T-helper 2 cell treated with Interferon-gamma antibody and Interleukin-4, amounts not matched to agents 5 μg/mL and 100 μg/mL, for 36 hours (primary cell): Measurements from ENCODE around the gene TMBIM4.
A peak's percentile ranks its signal among the peaks of the same experiment; 100 is the strongest.
"Not testable (repeated sequence)": the region's sequence is repeated elsewhere in the genome, so short reads cannot be mapped to it uniquely, and the experiment has no call there.

Experiments used
- DNase-seq: peaks from one replicate; pipeline ENCODE4 v3.0.0; 2021; ENCODE audit warnings: low spot score
- H3K27ac Mint-ChIP-seq: one replicate; pipeline ENCODE4 v1.8.0; 2021; ENCODE audit warnings: mild to moderate bottlenecking, mixed read lengths
- H3K27me3 Mint-ChIP-seq: one replicate; pipeline ENCODE4 v1.8.0; 2021; ENCODE audit warnings: low read depth, mixed read lengths
- H3K36me3 Mint-ChIP-seq: one replicate; pipeline ENCODE4 v1.8.0; 2021; ENCODE audit warnings: low read depth, mixed read lengths
- H3K4me1 Mint-ChIP-seq: one replicate; pipeline ENCODE4 v1.8.0; 2021; ENCODE audit warnings: low read depth, mixed read lengths
- H3K4me3 Mint-ChIP-seq: one replicate; pipeline ENCODE4 v1.8.0; 2022; ENCODE audit warnings: mild to moderate bottlenecking, moderate library complexity, mixed read lengths
- H3K9me3 Mint-ChIP-seq: one replicate; pipeline ENCODE4 v1.8.0; 2021; ENCODE audit warnings: mixed read lengths

Gene TMBIM4

GRCh38 chr12:66191547-66192126 lies 21.8 kb upstream of the TMBIM4 start:
- Mint-ChIP-seq H3K4me3 (no peak overlapping the region), H3K9me3 (no peaks in the 10 kb centered on the region), H3K27ac (no peak overlapping the region), H3K4me1 (no peaks in the 10 kb centered on the region), H3K36me3 (no peaks in the 10 kb centered on the region), H3K27me3 (peaks cover 34% of the 10 kb centered on the region)
- no peak for DNase-seq

DNA sequence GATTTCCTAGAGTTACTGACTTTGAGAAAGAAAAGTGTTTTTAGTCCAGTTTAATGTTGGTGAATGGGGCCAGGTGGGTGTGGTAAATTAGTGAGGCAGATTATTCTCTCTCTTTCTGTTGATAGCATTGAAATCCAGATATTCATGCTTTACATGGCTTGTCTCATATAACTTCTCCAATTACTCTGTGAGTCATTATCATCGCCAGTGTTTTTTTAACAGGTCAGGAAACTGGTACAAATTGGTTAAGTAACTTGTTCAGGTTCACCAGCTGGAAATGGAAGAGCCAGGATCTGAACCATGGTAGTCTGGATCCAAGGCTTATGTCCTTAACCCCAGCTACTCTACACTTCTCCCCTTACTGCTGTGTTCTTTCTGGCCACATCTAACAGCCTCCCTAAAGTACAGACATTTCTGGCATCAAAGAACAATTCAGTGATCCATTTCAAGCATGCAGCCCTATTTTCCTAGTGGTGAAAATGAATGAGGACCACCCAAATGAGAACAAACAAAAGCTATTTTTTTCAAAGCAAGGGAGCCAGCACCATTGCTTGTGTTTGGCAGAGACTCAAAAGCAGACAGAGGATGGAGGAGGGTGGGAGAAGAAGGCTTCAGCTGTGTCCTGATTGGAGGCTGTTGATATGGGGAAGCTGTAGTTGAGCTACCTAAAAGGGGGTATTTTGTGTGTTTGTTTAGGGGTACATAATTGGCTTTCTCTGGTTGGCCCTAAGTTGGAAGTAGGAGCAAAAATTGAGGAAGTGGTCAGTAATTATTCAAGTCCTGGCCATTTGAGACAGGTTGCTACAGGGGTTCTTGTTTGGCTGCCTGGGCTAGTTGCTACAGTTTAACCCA lies 20.9 kb upstream of the TMBIM4 start:
- no peak overlapping the region for H3K4me3 Mint-ChIP-seq
- DNase-seq: no peak
- peaks cover 35% of the 10 kb centered on the region for H3K27me3 Mint-ChIP-seq
- no peak overlapping the region for H3K27ac Mint-ChIP-seq
- no peaks in the 10 kb centered on the region for H3K9me3 Mint-ChIP-seq
- no peaks in the 10 kb centered on the region for H3K4me1 Mint-ChIP-seq
- H3K36me3 Mint-ChIP-seq: no peaks in the 10 kb centered on the region

- peaks cover 37% of the 10 kb centered on the region for H3K27me3 Mint-ChIP-seq
- no peak overlapping the region for H3K27ac Mint-ChIP-seq
- peak overlapping the region; percentile 3 for H3K4me3 Mint-ChIP-seq
- no peak for DNase-seq
- no peaks in the 10 kb centered on the region for H3K36me3 Mint-ChIP-seq
- H3K9me3 Mint-ChIP-seq: peaks cover under 1% of the 10 kb centered on the region
- no peaks in the 10 kb centered on the region for H3K4me1 Mint-ChIP-seq
Observed at GRCh38 chr12:66189889-66190288, 20.1 kb upstream of the TMBIM4 start.

- no peak for DNase-seq
Observed at GRCh38 chr12:66189486-66189843, 19.7 kb upstream of the TMBIM4 start.

GRCh38 chr12:66188584-66189485 lies 19.0 kb upstream of the TMBIM4 start, which contains the start of gene IRAK3:
TSS of gene IRAK3 (plus strand) at chr12:66189214. CDS start at chr12:66189300, 86 bp downstream.
- Mint-ChIP-seq H3K9me3 (peaks cover 7% of the 10 kb centered on the region), H3K27ac (peak within 1 kb of the TSS; percentile 16), H3K4me3 (peak within 1 kb of the TSS; percentile 79), H3K27me3 (peaks cover 45% of the 10 kb centered on the region), H3K4me1 (no peaks in the 10 kb centered on the region), H3K36me3 (peaks cover 3% of the 10 kb centered on the region)
- peak; percentile 32 for DNase-seq

More at GRCh38 chr12:66189486-66189843, 19.7 kb upstream of the TMBIM4 start:
- H3K4me3 Mint-ChIP-seq: peak overlapping the region; percentile 53
- H3K27ac Mint-ChIP-seq: no peak overlapping the region
- H3K27me3 Mint-ChIP-seq: peaks cover 42% of the 10 kb centered on the region
- H3K36me3 Mint-ChIP-seq: peaks cover 3% of the 10 kb centered on the region
- H3K9me3 Mint-ChIP-seq: peaks cover 4% of the 10 kb centered on the region
- H3K4me1 Mint-ChIP-seq: no peaks in the 10 kb centered on the region

GRCh38 chr12:66187821-66188220 lies 18.0 kb upstream of the TMBIM4 start:
- no peak overlapping the region for H3K27ac Mint-ChIP-seq
- H3K4me3 Mint-ChIP-seq: peak overlapping the region; percentile 79
- no peaks in the 10 kb centered on the region for H3K4me1 Mint-ChIP-seq
- H3K27me3 Mint-ChIP-seq: peaks cover 55% of the 10 kb centered on the region
- no peak for DNase-seq
- peaks cover 3% of the 10 kb centered on the region for H3K36me3 Mint-ChIP-seq
- H3K9me3 Mint-ChIP-seq: peaks cover 7% of the 10 kb centered on the region

- Mint-ChIP-seq H3K4me1 (no peaks in the 10 kb centered on the region), H3K9me3 (peaks cover 7% of the 10 kb centered on the region), H3K36me3 (peaks cover 3% of the 10 kb centered on the region), H3K27ac (no peak overlapping the region), H3K4me3 (peak overlapping the region; percentile 45), H3K27me3 (peaks cover 61% of the 10 kb centered on the region)
- no peak for DNase-seq
Observed at GRCh38 chr12:66187036-66187435, 17.2 kb upstream of the TMBIM4 start.

- H3K27me3 Mint-ChIP-seq: peaks cover 43% of the 10 kb centered on the region
- H3K4me1 Mint-ChIP-seq, H3K4me3 Mint-ChIP-seq, H3K27ac Mint-ChIP-seq, H3K9me3 Mint-ChIP-seq, DNase-seq, H3K36me3 Mint-ChIP-seq: not testable (repeated sequence)
Observed at GRCh38 chr12:66184822-66185221, 15.0 kb upstream of the TMBIM4 start.

DNA sequence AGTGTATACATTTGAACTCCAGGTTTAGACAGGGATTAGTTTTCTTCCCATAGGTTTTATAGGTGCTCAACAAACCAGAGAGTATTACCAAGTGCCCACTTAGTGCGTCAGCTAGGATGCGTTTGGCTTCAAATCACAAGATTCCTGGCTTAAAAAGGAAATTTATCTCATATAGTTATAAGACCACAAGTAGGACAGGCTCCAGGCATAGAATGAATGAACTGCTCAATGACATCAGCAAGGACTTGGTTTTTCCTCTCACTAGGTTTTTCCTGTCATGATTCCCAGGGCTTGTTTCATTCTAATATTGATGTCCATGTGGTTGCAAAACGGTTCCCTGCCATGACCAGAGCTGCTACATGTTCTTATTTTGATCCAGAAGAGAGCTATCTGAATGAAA lies 13.2 kb upstream of the TMBIM4 start:
- DNase-seq: no peak
- peaks cover 47% of the 10 kb centered on the region for H3K27me3 Mint-ChIP-seq
- H3K36me3 Mint-ChIP-seq: peaks cover 3% of the 10 kb centered on the region
- no peak overlapping the region for H3K4me3 Mint-ChIP-seq
- H3K9me3 Mint-ChIP-seq: peaks cover 7% of the 10 kb centered on the region
- no peaks in the 10 kb centered on the region for H3K4me1 Mint-ChIP-seq
- no peak overlapping the region for H3K27ac Mint-ChIP-seq

GRCh38 chr12:66176105-66176900 lies 6.5 kb upstream of the TMBIM4 start:
- Mint-ChIP-seq H3K27ac (no peak overlapping the region), H3K4me1 (peaks cover under 1% of the 10 kb centered on the region), H3K9me3 (no peaks in the 10 kb centered on the region), H3K27me3 (peaks cover 28% of the 10 kb centered on the region), H3K4me3 (no peak overlapping the region), H3K36me3 (no peaks in the 10 kb centered on the region)
- no peak for DNase-seq

DNA sequence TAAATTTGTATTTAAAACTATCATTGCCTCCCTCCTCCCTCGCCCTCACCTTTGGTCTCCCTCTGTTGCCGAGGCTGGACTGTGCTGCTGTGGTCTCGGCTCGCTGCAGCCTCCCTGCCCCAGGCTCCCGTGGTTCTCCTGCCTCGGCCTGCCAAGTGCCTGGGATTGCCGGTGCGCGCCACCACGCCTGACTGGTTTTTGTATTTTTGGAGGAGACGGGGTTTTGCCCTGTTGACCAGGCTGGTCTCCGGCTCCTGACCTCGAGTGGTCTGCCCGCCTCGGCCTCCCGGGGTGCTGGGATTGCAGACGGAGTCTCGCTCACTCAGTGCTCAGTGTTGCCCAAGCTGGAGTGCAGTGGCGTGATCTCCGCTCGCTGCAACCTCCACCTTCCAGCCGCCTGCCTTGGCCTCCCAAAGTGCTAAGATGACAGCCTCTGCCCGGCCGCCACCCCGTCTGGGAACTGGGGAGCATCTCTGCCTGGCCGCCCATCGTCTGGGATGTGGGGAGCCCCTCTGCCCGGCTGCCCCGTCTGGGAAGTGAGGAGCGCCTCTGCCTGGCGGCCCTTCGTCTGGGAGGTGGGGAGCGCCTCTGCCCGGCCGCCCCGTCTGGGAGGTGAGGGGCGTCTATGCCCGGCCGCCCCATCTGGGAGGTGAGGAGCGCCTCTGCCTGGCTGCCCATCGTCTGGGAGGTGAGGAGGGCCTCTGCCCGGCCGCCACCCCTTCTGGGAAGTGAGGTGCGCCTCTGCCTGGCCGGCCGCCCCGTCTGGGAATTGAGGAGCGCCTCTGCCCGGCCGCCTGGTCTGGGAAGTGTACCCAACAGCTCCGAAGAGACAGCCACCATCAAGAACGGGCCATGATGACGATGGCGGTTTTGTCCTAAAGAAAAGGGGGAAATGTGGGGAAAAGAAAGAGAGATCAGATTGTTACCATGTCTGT lies 4.9 kb upstream of the TMBIM4 start:
- H3K27ac Mint-ChIP-seq, H3K9me3 Mint-ChIP-seq, DNase-seq, H3K4me1 Mint-ChIP-seq, H3K36me3 Mint-ChIP-seq, H3K4me3 Mint-ChIP-seq: not testable (repeated sequence)
- peaks cover 28% of the 10 kb centered on the region for H3K27me3 Mint-ChIP-seq

DNA sequence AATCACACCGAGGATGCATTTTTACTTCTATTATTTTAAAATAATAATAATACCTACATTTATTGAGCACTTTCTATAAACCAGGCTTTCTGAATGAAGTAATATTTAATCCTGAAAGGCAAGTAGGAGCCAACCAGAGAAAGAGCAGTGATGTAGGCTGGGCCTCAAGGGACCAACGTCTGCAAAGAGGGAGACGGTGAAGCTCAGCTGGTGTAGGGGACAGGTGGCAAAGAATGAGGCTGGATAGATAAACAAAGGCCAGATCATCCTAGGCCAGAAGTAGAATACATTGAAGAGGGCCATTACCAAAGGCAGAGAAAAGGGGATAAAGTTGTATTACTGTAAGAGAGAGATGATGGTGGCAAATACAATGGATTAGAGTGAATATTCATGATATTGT lies 810 bp upstream of the TMBIM4 start:
- Mint-ChIP-seq H3K27ac (peak overlapping the region; percentile 98), H3K9me3 (peaks cover 17% of the 10 kb centered on the region), H3K27me3 (peaks cover 2% of the 10 kb centered on the region), H3K4me3 (peak overlapping the region; percentile 94), H3K36me3 (peaks cover 29% of the 10 kb centered on the region), H3K4me1 (peaks cover 20% of the 10 kb centered on the region)
- no peak for DNase-seq
